Measurements from ENCODE around the gene MORN1.

DNA sequence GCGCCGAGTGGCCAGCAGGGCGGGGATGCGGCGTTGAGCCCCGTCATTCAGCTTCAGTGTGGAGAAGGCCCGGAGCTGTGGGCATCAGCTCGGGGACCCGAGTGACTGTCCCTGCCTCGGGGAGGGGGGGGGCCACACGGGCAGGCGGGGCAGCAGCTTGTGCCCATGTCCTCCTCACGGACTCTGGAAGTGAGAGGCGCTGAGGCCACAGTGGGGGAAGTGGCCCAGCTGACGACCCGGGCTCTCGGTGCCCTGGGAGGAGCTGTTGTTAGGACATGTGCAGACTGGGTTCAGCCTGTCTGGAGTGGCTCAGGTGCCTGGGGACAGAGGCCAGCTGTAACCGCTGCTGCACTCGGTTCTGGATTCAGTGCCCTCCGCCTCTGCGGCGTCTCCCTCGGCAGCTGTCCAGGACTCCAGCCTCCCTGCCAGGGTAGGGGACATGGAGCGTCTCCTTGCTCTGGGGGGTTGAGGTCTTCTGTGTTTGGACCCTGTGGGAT lies 92.2 kb downstream of the MORN1 start:
- TF ChIP-seq, protein P1, sequence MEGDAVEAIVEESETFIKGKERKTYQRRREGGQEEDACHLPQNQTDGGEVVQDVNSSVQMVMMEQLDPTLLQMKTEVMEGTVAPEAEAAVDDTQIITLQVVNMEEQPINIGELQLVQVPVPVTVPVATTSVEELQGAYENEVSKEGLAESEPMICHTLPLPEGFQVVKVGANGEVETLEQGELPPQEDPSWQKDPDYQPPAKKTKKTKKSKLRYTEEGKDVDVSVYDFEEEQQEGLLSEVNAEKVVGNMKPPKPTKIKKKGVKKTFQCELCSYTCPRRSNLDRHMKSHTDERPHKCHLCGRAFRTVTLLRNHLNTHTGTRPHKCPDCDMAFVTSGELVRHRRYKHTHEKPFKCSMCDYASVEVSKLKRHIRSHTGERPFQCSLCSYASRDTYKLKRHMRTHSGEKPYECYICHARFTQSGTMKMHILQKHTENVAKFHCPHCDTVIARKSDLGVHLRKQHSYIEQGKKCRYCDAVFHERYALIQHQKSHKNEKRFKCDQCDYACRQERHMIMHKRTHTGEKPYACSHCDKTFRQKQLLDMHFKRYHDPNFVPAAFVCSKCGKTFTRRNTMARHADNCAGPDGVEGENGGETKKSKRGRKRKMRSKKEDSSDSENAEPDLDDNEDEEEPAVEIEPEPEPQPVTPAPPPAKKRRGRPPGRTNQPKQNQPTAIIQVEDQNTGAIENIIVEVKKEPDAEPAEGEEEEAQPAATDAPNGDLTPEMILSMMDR (IDR thresholded peaks at IDR 0.05) = no peak
- TF ChIP-seq POLR2A (IDR thresholded peaks at IDR 0.05) = no peak
